T-helper 17 cell (primary cell): ENCODE results near the gene MAPK11. TPM values are rescaled to one million over a fixed set of nuclear protein-coding genes. Genes with fewer than 3 reads are reported as not detected.

Source experiments
- ATAC-seq: fragments of 150-1000 bp; cut with Tn5 transposase; 2 replicates; pipeline ENCODE4 v1.10.0; 2021; ENCODE audit warnings: mild to moderate bottlenecking, moderate library complexity
- DNase-seq, 3 donors: peaks; one replicate each; pipeline versions ENCODE4 v3.0.0 to v3.0.0-alpha.2; 2020 to 2021
- H3K9me3 ChIP-seq: one replicate; pipeline ENCODE4 v1.7.0; 2013; ENCODE audit warnings: low read length, mild to moderate bottlenecking; ENCODE audit not compliant: control insufficient read depth, poor library complexity, severe bottlenecking
- H3K27ac Mint-ChIP-seq: one replicate; pipeline ENCODE4 v1.8.0; 2022; ENCODE audit warnings: mild to moderate bottlenecking, moderate library complexity, mixed read lengths
- H3K27me3 Mint-ChIP-seq: one replicate; pipeline ENCODE4 v1.8.0; 2022; ENCODE audit warnings: mixed read lengths
- H3K36me3 Mint-ChIP-seq: one replicate; pipeline ENCODE4 v1.8.0; 2022; ENCODE audit warnings: low read depth, mixed read lengths
- H3K4me1 Mint-ChIP-seq: one replicate; pipeline ENCODE4 v1.8.0; 2022; ENCODE audit warnings: mild to moderate bottlenecking, mixed read lengths
- H3K4me3 Mint-ChIP-seq: one replicate; pipeline ENCODE4 v1.8.0; 2022; ENCODE audit warnings: mild to moderate bottlenecking, moderate library complexity, mixed read lengths
- total RNA-seq, 4 donors: library from RNA in 2 of 4; stranded (reverse) in 2 of 4; gene quantifications; one replicate each; pipeline ENCODE4 v1.2.3 and lab custom pipeline; 2022 to 2026

The MAPK11 gene
- total RNA-seq, 2 donors from 2014 or later: 13.2 to 14.4 TPM

DNA sequence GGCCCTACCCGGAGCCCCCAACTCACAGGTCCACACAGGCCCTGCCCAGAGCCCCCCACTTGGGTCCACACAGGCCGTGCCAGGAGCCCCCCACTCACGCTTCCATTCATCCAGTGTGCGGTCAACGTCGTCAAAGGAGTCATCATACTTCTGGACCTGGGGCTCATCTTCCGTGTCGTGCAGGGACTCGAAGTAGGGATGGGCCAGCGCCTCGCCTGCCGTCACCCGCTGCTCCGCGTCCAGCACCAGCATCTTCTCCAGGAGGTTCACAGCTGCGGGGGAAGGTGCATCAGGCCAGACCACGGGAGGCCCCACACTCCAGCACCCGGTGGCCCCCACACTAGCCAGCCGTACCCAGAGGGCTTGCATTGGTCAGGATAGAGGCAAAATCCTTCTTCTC, 15.1 kb downstream of the MAPK11 start:
- no peak overlapping the region for H3K4me3 Mint-ChIP-seq
- H3K27me3 Mint-ChIP-seq: peaks cover 17% of the 10 kb centered on the region
- DNase-seq (no peak), ATAC-seq (no peak)
- H3K27ac Mint-ChIP-seq: peak overlapping the region; percentile 53
- H3K9me3 ChIP-seq: no peaks in the 10 kb centered on the region
- peaks cover 4% of the 10 kb centered on the region for H3K4me1 Mint-ChIP-seq
- H3K36me3 Mint-ChIP-seq: no peaks in the 10 kb centered on the region

- H3K27me3 Mint-ChIP-seq: peaks cover 12% of the 10 kb centered on the region
- peaks cover 4% of the 10 kb centered on the region for H3K4me1 Mint-ChIP-seq
- no peak overlapping the region for H3K27ac Mint-ChIP-seq
Measured at GRCh38 chr22:50253941-50254340, 16.2 kb downstream of the MAPK11 start.

DNA sequence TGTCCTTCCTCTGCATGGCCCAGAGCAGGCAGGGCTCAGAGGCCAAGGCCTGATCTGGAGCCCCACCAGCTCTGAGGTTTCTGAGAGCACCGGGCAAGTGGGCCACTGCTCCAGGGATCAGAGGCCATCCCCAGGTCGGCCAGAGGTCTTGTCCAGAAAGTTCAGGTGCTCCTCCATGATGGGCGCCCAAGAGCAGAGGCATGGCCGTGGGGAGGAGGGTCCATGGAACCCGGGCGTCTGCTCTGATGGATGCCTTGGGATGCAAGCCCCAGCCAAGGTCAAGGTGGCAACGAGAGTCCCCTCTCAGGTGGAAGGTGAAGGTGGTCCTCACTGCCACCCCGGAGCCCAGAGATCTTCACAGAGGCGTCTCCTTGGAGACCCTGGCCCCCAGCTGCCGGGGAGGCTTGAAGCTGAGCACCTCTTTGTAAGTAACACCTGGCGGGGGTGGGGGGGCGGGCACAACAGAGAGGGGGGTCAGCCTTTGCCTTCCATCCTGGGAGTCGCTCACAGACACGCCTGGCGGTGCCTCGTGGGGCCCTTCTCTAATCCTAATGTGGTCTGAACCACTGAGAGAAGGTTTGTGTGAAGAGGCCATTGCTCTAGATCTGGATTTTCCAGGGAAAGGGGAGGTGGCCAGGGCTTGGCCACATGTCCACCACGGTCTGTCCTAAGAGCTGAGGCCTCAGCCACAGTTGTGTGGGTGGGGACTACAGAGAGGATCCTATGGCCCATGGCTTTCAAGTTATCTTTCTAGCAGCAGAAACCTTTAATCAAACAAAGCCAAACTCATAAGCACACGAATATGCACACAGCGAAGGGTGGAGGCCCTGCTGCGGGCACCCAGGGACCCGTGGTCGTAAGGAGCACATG, 16.9 kb downstream of the MAPK11 start:
- Mint-ChIP-seq H3K4me3 (no peak overlapping the region), H3K27me3 (peaks cover 6% of the 10 kb centered on the region), H3K36me3 (no peaks in the 10 kb centered on the region), H3K4me1 (peaks cover 2% of the 10 kb centered on the region), H3K27ac (no peak overlapping the region)
- ATAC-seq (no peak), DNase-seq (no peak)
- no peaks in the 10 kb centered on the region for H3K9me3 ChIP-seq

More at GRCh38 chr22:50253941-50254340, 16.2 kb downstream of the MAPK11 start:
- DNase-seq (no peak), ATAC-seq (no peak)
- no peaks in the 10 kb centered on the region for H3K9me3 ChIP-seq
- H3K36me3 Mint-ChIP-seq: no peaks in the 10 kb centered on the region
- H3K4me3 Mint-ChIP-seq: no peak overlapping the region

- H3K27ac Mint-ChIP-seq: peak overlapping the region; percentile 24
- peaks cover 3% of the 10 kb centered on the region for H3K27me3 Mint-ChIP-seq
- H3K4me3 Mint-ChIP-seq: peak overlapping the region; percentile 77
- peaks cover 9% of the 10 kb centered on the region for H3K4me1 Mint-ChIP-seq
- H3K9me3 ChIP-seq: no peaks in the 10 kb centered on the region
- DNase-seq (peak; percentile 39 to 66 (median 51)), ATAC-seq (peak; percentile 73)
- H3K36me3 Mint-ChIP-seq: no peaks in the 10 kb centered on the region
Measured at GRCh38 chr22:50252082-50253045, 17.8 kb downstream of the MAPK11 start.

DNA sequence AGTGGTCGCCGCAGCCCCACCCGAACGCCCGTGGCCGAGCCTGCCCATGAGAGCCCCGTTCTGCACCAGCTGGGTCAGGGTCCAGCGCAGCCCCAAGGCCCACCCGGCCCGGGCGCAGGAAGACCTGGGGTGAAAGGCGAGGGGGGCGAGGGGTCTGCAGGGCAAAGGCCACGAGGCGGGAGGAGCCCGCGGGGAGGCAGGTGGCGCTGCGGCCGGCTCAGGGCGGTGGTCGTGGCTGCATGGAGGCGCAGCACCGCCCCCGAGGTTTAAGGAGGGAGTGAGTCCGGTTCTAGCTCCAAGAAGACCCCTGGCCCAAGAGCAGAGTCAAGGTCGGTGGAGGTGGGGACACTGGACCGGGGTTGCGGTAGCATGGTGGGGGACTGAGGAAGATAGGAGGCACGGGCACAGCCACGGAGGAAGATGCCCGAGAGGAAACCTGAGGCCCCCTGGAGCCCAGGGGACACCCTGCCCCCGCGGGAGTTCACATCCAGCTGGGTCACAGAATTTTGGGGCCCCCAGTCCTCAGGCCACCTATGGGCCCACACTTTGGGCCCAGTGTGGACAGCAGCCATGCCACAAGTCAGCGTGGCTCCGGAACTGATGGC, 18.6 kb downstream of the MAPK11 start:
- Mint-ChIP-seq H3K27ac (peak overlapping the region; percentile 24), H3K4me1 (peaks cover 12% of the 10 kb centered on the region), H3K36me3 (no peaks in the 10 kb centered on the region), H3K27me3 (no peaks in the 10 kb centered on the region), H3K4me3 (peak overlapping the region; percentile 77)
- ATAC-seq: peak; percentile 3
- no peaks in the 10 kb centered on the region for H3K9me3 ChIP-seq
- DNase-seq: no peak

GRCh38 chr22:50250555-50251476, 19.4 kb downstream of the MAPK11 start, which contains the start of gene HDAC10:
TSS of gene HDAC10 (minus strand) at chr22:50251265. CDS start at chr22:50251032, 233 bp downstream.
- peaks cover 12% of the 10 kb centered on the region for H3K4me1 Mint-ChIP-seq
- peak; percentile 59 to 75 (median 72) for DNase-seq

GRCh38 chr22:50250249-50250554, 20.0 kb downstream of the MAPK11 start:
- peaks cover 12% of the 10 kb centered on the region for H3K4me1 Mint-ChIP-seq
- peak overlapping the region; percentile 77 for H3K4me3 Mint-ChIP-seq
- H3K36me3 Mint-ChIP-seq: no peaks in the 10 kb centered on the region
- no peak for ATAC-seq
- no peak overlapping the region for H3K27ac Mint-ChIP-seq
- no peaks in the 10 kb centered on the region for H3K27me3 Mint-ChIP-seq
- no peak for DNase-seq
- no peaks in the 10 kb centered on the region for H3K9me3 ChIP-seq

More at GRCh38 chr22:50250555-50251476, 19.4 kb downstream of the MAPK11 start, which contains the start of gene HDAC10:
- H3K9me3 ChIP-seq: no peaks in the 10 kb centered on the region
- ATAC-seq: peak; percentile 70
- Mint-ChIP-seq H3K4me3 (peak within 1 kb of the TSS; percentile 77), H3K27ac (peak within 1 kb of the TSS; percentile 24), H3K27me3 (no peaks in the 10 kb centered on the region), H3K36me3 (no peaks in the 10 kb centered on the region)

DNA sequence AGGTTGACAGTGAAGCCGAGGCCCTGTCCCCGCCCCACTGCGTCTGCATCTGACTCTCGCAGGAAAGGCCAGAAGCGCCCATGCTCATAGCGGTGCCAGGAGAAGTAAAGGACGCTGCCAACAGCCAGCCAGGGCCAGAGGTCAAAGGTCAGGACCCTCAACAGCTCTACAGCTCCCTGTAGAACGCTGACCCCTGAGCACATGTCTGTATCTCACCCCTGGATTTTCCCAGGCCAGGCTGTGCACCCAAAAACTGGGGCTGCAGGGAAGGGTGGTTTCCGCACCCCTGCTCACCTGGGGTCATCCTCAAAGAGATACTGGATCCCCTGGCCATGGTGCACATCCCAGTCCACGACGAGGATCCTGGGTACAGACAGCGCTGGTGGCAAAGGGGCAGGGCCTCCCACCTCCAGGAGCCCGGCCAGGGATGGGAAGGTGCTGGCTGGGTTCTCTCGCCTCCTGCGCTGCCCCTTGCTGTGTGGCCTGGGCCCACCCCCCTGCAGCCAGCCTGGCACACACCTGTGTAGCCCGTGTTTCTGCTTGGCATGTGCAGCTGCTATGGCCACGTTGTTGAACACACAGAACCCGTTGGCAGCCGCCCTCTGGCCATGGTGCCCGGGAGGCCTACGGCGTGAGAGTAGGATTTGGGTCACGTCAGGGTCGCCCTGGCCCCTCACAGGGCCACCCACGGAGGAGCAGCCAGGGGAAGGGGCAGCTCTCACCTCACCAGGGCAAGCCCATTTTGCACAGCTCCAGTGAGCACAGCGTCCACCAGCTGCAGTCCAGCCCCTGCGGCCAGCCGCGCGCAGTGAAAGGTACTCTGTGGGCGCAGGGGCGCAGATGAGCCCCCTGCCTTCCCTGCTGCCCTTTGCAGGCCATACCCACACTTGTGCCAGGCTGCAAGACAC, 20.6 kb downstream of the MAPK11 start:
- DNase-seq: no peak
- H3K9me3 ChIP-seq: no peaks in the 10 kb centered on the region
- Mint-ChIP-seq H3K4me3 (peak overlapping the region; percentile 77), H3K4me1 (peaks cover 15% of the 10 kb centered on the region), H3K27ac (no peak overlapping the region), H3K27me3 (no peaks in the 10 kb centered on the region), H3K36me3 (peaks cover 2% of the 10 kb centered on the region)
- ATAC-seq: no peak

GRCh38 chr22:50248196-50249081, 21.7 kb downstream of the MAPK11 start:
- peak overlapping the region; percentile 93 for H3K27ac Mint-ChIP-seq
- ATAC-seq: no peak

GRCh38 chr22:50247748-50248147, 22.4 kb downstream of the MAPK11 start:
- H3K4me1 Mint-ChIP-seq: peaks cover 13% of the 10 kb centered on the region
- H3K4me3 Mint-ChIP-seq: peak overlapping the region; percentile 82
- H3K9me3 ChIP-seq: no peaks in the 10 kb centered on the region
- peaks cover 2% of the 10 kb centered on the region for H3K36me3 Mint-ChIP-seq
- DNase-seq (peak; percentile 41 to 58 (median 45)), ATAC-seq (peak; percentile 39)
- H3K27ac Mint-ChIP-seq: peak overlapping the region; percentile 93
- no peaks in the 10 kb centered on the region for H3K27me3 Mint-ChIP-seq

More at GRCh38 chr22:50248196-50249081, 21.7 kb downstream of the MAPK11 start:
- Mint-ChIP-seq H3K27me3 (no peaks in the 10 kb centered on the region), H3K4me3 (peak overlapping the region; percentile 82), H3K4me1 (peaks cover 13% of the 10 kb centered on the region), H3K36me3 (peaks cover 2% of the 10 kb centered on the region)
- no peaks in the 10 kb centered on the region for H3K9me3 ChIP-seq
- no peak for DNase-seq
